ENCODE data around the gene CNN2.

DNA sequence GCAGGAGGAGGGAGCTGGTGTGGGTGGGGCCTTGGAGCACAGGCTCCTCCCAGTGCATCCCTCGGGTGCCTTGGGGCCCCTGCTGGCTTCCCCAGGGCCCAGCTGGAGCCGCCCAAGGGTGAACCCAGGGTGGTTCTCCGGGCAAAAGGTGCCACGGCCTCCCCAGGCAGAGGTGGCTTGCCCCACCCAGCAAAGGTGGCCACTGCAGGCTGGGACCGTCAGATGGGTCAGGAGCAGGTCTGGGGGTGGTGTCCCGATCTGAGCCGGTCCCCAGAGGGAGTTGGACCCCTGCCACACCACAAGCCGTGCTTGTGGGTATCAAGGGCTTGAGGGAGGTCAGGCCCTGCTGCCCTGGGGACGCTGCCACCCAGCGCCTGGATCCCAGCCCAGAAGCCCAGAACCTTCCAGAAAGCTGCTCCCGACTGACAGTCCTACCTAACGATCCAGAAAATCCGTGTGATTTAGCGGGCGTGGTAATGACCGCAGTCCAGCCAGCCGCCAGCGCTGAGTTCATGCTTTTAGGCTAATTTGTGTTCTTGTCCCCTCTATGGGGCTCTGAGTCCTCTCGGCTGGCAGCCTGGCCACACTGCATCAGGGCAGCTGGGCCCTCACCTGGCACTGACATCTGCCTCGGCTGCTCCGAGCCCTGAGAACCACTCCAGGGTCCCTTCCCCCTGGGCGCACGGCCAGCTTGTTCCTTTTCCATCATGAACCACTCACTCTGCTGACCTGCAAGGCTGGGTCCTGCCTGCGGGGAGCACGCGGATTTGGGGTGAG is 31.2 kb upstream of the CNN2 start:
- TF ChIP-seq, protein P1, sequence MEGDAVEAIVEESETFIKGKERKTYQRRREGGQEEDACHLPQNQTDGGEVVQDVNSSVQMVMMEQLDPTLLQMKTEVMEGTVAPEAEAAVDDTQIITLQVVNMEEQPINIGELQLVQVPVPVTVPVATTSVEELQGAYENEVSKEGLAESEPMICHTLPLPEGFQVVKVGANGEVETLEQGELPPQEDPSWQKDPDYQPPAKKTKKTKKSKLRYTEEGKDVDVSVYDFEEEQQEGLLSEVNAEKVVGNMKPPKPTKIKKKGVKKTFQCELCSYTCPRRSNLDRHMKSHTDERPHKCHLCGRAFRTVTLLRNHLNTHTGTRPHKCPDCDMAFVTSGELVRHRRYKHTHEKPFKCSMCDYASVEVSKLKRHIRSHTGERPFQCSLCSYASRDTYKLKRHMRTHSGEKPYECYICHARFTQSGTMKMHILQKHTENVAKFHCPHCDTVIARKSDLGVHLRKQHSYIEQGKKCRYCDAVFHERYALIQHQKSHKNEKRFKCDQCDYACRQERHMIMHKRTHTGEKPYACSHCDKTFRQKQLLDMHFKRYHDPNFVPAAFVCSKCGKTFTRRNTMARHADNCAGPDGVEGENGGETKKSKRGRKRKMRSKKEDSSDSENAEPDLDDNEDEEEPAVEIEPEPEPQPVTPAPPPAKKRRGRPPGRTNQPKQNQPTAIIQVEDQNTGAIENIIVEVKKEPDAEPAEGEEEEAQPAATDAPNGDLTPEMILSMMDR (IDR thresholded peaks at IDR 0.05 in 4 of 5, conservative IDR thresholded peaks at IDR 0.05 in 1 of 5) = no peak
- no peak for TF ChIP-seq POLR2A (IDR thresholded peaks at IDR 0.05)

All from gastrocnemius medialis (tissue), 4 donors.